Ovary (tissue), 9 donors: ENCODE measurements around the gene ABHD17B. TPM values are rescaled to one million over a fixed set of nuclear protein-coding genes. Genes with fewer than 3 reads are reported as not detected.
"Not testable (repeated sequence)": the region's sequence is repeated elsewhere in the genome, so short reads cannot be mapped to it uniquely, and the experiment has no call there.

Experiments
- DNase-seq, 5 donors: peaks; one replicate each; pipeline ENCODE4 v3.0.0-alpha.2; 2019 to 2020
- H3K27ac ChIP-seq, 2 donors: fragments of 200-600 bp; one replicate each; pipeline versions ENCODE4 v1.5.1 to v1.8.0; 2019 to 2022
- H3K27me3 ChIP-seq: fragments of 200-600 bp; one replicate; pipeline ENCODE4 v1.8.0; 2022
- H3K36me3 ChIP-seq: fragments of 200-600 bp; sonication (generic); one replicate; pipeline ENCODE4 v1.5.1; 2019
- H3K4me1 ChIP-seq: one replicate; pipeline ENCODE4 v1.8.1; 2013; ENCODE audit warnings: mild to moderate bottlenecking, moderate library complexity; ENCODE audit not compliant: insufficient read depth
- H3K4me3 ChIP-seq: fragments of 200-600 bp; sonication (generic); one replicate; pipeline ENCODE4 v1.5.1; 2017
- H3K9me3 ChIP-seq, 2 donors: fragments of 200-600 bp in 1 of 2; sonication (generic) in 1 of 2; one replicate each; pipeline versions ENCODE4 v1.5.1 to v1.8.1; 2013 to 2019; ENCODE audit warnings: mild to moderate bottlenecking in 1 of 2, moderate library complexity in 1 of 2
- CTCF ChIP-seq, 3 donors: fragments of 450-650 bp in 2 of 3; fragments of 200-600 bp in 1 of 3; IDR thresholded peaks; one replicate each; pipeline versions ENCODE4 v1.5.1 to v1.8.0; 2016 to 2022; ENCODE audit warnings: antibody characterized with exemption in 3 of 3, mild to moderate bottlenecking in 1 of 3
- EP300 ChIP-seq: sonication (generic); formaldehyde crosslinking; IDR thresholded peaks from one replicate; pipeline ENCODE4 v1.6.1; 2017; ENCODE audit warnings: antibody characterized with exemption
- POLR2A ChIP-seq: fragments of 450-650 bp; IDR thresholded peaks from one replicate; pipeline ENCODE4 v1.6.1; 2017; ENCODE audit warnings: antibody characterized with exemption, mild to moderate bottlenecking, moderate library complexity
- WGBS, 3 donors: extraction: QIAGEN DNeasy Blood & Tissue Kit in 1 of 3; methylation state at CpG; one replicate each; pipeline versions ENCODE4 v1.1.5 to v1.1.7; 2013 to 2017; 5-methylcytosine and 5-hydroxymethylcytosine counted together
- intact Hi-C, 4 donors: fragments of 100-400 bp; cut with DNase I; formaldehyde crosslinking; loops; one replicate each; pipeline versions ENCODE4 v1.11.0 to v1.15.1; 2022 to 2023
- polyA plus RNA-seq, 2 donors: library from polyadenylated mRNA; stranded (reverse); fragments of 200-250 nt in 1 of 2; fragments of 350-450 nt in 1 of 2; fragmentation: Illumina TruSeq in 1 of 2; extraction: RNeasy Lipid Tissue Mini Kit (QIAGEN cat#74804) in 1 of 2; gene quantifications; one replicate each; pipeline ENCODE4 v1.2.3, GENCODE V29; 2013 to 2014
- total RNA-seq, 7 donors: library from RNA; depleted of rRNA in 2 of 7; stranded (reverse); fragments of >200 nt in 2 of 7; fragmentation: NEBNext Ultra II Directional in 3 of 7; extraction: Animal tissue kit (Norgen Biotek cat#: 25700) in 3 of 7; gene quantifications; one replicate each; pipeline versions ENCODE4 v1.1.0 to v1.2.4, GENCODE V29; 2016 to 2023
- donor health status: DM: no; HTN: no; CAD: no; lungs with moderate emphysema.
- donor health status: DM: no; HTN: no; CAD: no.
- donor health status: Bipolar disorder and iron deficiency.
- donor health status: DM: yes; HTN: yes; CAD: no.
- donor health status: DM: no; HTN: no; CAD: no.
- donor health status: DM: yes; HTN: yes; CAD: no.

ABHD17B gene
- total and polyA plus RNA-seq, 9 donors: 9.8 to 17.8 (median 14.8) TPM

GRCh38 chr9:71904076-71904475, 6.9 kb downstream of the ABHD17B start:
- Histone ChIP-seq H3K4me1 (peaks cover 2% of the 10 kb centered on the region), H3K27ac (no peak overlapping the region), H3K27me3 (no peaks in the 10 kb centered on the region), H3K4me3 (no peak overlapping the region), H3K36me3 (no peaks in the 10 kb centered on the region), H3K9me3 (no peaks in the 10 kb centered on the region)
- intact Hi-C loops: loop anchor here in 1 of 4 donors (10.0 kb wide), 1 partner anchor 79 kb away; no protein-coding TSS in a partner anchor
- 67 to 76% (median 71%) methylated on average over 2 of the region's 2 CpGs for WGBS, 3 donors
- TF ChIP-seq EP300 (no peak), POLR2A (no peak), CTCF (IDR thresholded peaks at IDR 0.05) (no peak)
- DNase-seq: no peak

- TF ChIP-seq POLR2A (no peak), CTCF (IDR thresholded peaks at IDR 0.05) (no peak), EP300 (no peak)
- H3K4me3 ChIP-seq: no peak overlapping the region
- no peaks in the 10 kb centered on the region for H3K9me3 ChIP-seq
- no peaks in the 10 kb centered on the region for H3K36me3 ChIP-seq
- intact Hi-C loops: loop anchor here in 1 of 4 donors (10.0 kb wide), 1 partner anchor 77 kb away; no protein-coding TSS in a partner anchor
- 72 to 75% (median 74%) methylated on average over 6 of the region's 6 CpGs for WGBS, 3 donors
- H3K4me1 ChIP-seq: peaks cover 2% of the 10 kb centered on the region
- H3K27me3 ChIP-seq: no peaks in the 10 kb centered on the region
- DNase-seq: no peak
- H3K27ac ChIP-seq: no peak overlapping the region
These were observed 9.0 kb downstream of the ABHD17B start for GRCh38 chr9:71901695-71902597.

- DNase-seq, H3K9me3 ChIP-seq, H3K27ac ChIP-seq, H3K27me3 ChIP-seq, H3K36me3 ChIP-seq, intact Hi-C loops, H3K4me1 ChIP-seq, H3K4me3 ChIP-seq: not testable (repeated sequence)
- WGBS, 3 donors: 95 to 96% (median 95%) methylated on average over 6 of the region's 6 CpGs
These were observed 12.2 kb downstream of the ABHD17B start for GRCh38 chr9:71898756-71899155.

- H3K9me3 ChIP-seq: no peaks in the 10 kb centered on the region
- intact Hi-C loops: no loop called here
- no peak overlapping the region for H3K4me3 ChIP-seq
- TF ChIP-seq POLR2A (no peak), EP300 (no peak), CTCF (IDR thresholded peaks at IDR 0.05) (no peak)
- no peak overlapping the region for H3K27ac ChIP-seq
- H3K4me1 ChIP-seq: peaks cover 2% of the 10 kb centered on the region
- H3K27me3 ChIP-seq: no peaks in the 10 kb centered on the region
- no peak for DNase-seq
- H3K36me3 ChIP-seq: no peaks in the 10 kb centered on the region
- WGBS, 3 donors: 82 to 90% (median 87%) methylated on average over 1 of the region's 1 CpG
These were observed 13.4 kb downstream of the ABHD17B start for GRCh38 chr9:71897577-71897976.

GRCh38 chr9:71896761-71897160, 14.2 kb downstream of the ABHD17B start:
- intact Hi-C loops: no loop called here
- TF ChIP-seq CTCF (IDR thresholded peaks at IDR 0.05) (no peak), POLR2A (no peak), EP300 (no peak)
- Histone ChIP-seq H3K36me3 (no peaks in the 10 kb centered on the region), H3K9me3 (no peaks in the 10 kb centered on the region), H3K4me3 (no peak overlapping the region), H3K27me3 (no peaks in the 10 kb centered on the region), H3K27ac (no peak overlapping the region), H3K4me1 (peaks cover 2% of the 10 kb centered on the region)
- DNase-seq: no peak
